Small intestine (tissue), 16 donors: ENCODE results near the gene GAB3. TPM values are rescaled to one million over a fixed set of nuclear protein-coding genes. Genes with fewer than 3 reads are reported as not detected.

ENCODE experiments used
- DNase-seq, 2 donors: peaks; one replicate each; pipeline versions ENCODE4 v3.0.0 to v3.0.0-alpha.2; 2013
- FAIRE-seq: peaks from 2 replicates; lab custom pipeline; 2012; peaks lifted over from hg19 to GRCh38; lab: Jason Lieb, UNC
- H3K27ac ChIP-seq, 3 donors: one replicate each; pipeline ENCODE4 v1.5.1; 2013; ENCODE audit warnings: low read length in 2 of 3, mild to moderate bottlenecking in 2 of 3, control low read depth in 1 of 3, inconsistent platforms in 1 of 3, low read depth in 1 of 3, moderate library complexity in 1 of 3
- H3K27me3 ChIP-seq, 3 donors: one replicate each; pipeline ENCODE4 v1.6.1; 2013; ENCODE audit warnings: low read length in 3 of 3, inconsistent platforms in 1 of 3; ENCODE audit not compliant: control insufficient read depth in 3 of 3, insufficient read depth in 3 of 3
- H3K36me3 ChIP-seq, 3 donors: one replicate each; pipeline ENCODE4 v1.6.1; 2013; ENCODE audit warnings: low read length in 3 of 3, inconsistent platforms in 1 of 3, low read depth in 1 of 3, mild to moderate bottlenecking in 1 of 3, moderate library complexity in 1 of 3; ENCODE audit not compliant: control insufficient read depth in 3 of 3, insufficient read depth in 2 of 3
- H3K4me1 ChIP-seq, 3 donors: one replicate each; pipeline ENCODE4 v1.6.1; 2013; ENCODE audit warnings: low read length in 2 of 3, inconsistent platforms in 1 of 3, low read depth in 1 of 3, mild to moderate bottlenecking in 1 of 3, moderate library complexity in 1 of 3; ENCODE audit not compliant: control insufficient read depth in 3 of 3, insufficient read depth in 2 of 3
- H3K4me3 ChIP-seq, 3 donors: one replicate each; pipeline ENCODE4 v1.5.1; 2013; ENCODE audit warnings: low read length in 3 of 3, control low read depth in 1 of 3, inconsistent platforms in 1 of 3, low read depth in 1 of 3, mild to moderate bottlenecking in 1 of 3, moderate library complexity in 1 of 3
- H3K9me3 ChIP-seq, 2 donors: one replicate each; pipeline ENCODE4 v1.6.1; 2013; ENCODE audit warnings: low read depth in 1 of 2, low read length in 1 of 2; ENCODE audit not compliant: control insufficient read depth in 2 of 2, insufficient read depth in 1 of 2
- WGBS, 3 donors: extraction: QIAGEN DNeasy Blood & Tissue Kit; methylation state at CpG; one replicate each; pipeline ENCODE4 v1.1.7; 2013; 5-methylcytosine and 5-hydroxymethylcytosine counted together
- long read RNA-seq, 10 donors: transcript quantifications; one replicate each; lab custom pipeline, GENCODE V29; 2026
- polyA plus RNA-seq, 4 donors: library from polyadenylated mRNA; stranded (reverse) in 3 of 4; unstranded in 1 of 4; fragments of 200-250 nt in 3 of 4; fragments of 120-200 nt in 1 of 4; gene quantifications; one replicate each; pipeline versions ENCODE4 v1.2.1 to v1.2.3, GENCODE V29; 2013
- donor health status: healthy with polysubstance abuse.
- donor health status: control.
- donor health status: control.
- donor health status: Bipolar disorder and iron deficiency.
- donor health status: healthy.

GAB3 gene
- 1 to 10 TPM; 1.1 to 2.1 (median 1.3) TPM for polyA plus RNA-seq
- long read RNA-seq, donor 1: 0 reads
- long read RNA-seq, donor 2: 0 reads
- long read RNA-seq, donor 3: 0 reads
- long read RNA-seq, donor 4: 0 reads
- long read RNA-seq, donor 5: 0 reads
- long read RNA-seq, donor 6: 0 reads
- long read RNA-seq, donor 7: 0 reads
- long read RNA-seq, donor 8: 0 reads
- long read RNA-seq, donor 9: 0 reads
- long read RNA-seq, donor 10, partial matches to known transcripts: 0 of 2 reads
- long read RNA-seq, donor 10, other reads (novel, unspliced or antisense): 0 of 2 reads

- FAIRE-seq: no peak
- DNase-seq: peak; percentile 25 to 43
- Histone ChIP-seq H3K4me1 (no peaks in the 10 kb centered on the region), H3K36me3 (no peaks in the 10 kb centered on the region), H3K27ac (peak within 1 kb of the TSS; percentile 38 to 89 (median 66)), H3K4me3 (peak within 1 kb of the TSS; percentile 28 to 62 (median 39)), H3K27me3 (peaks cover 0 to 35% (median 0%) of the 10 kb centered on the region in 3 donors), H3K9me3 (no peaks in the 10 kb centered on the region)
- 0 to 34% (median 20%) methylated on average over 12 to 98 of the region's 98 CpGs for WGBS, 3 donors
These were observed at the start of gene GAB3 for GRCh38 chrX:154750301-154751202. GAB3 (minus strand) TSS chrX:154751077; CDS start chrX:154751025, 52 bp downstream.

GRCh38 chrX:154799556-154800348 lies 48.9 kb upstream of the GAB3 start:
- DNase-seq (peak; percentile 71), FAIRE-seq (no peak)
- Histone ChIP-seq H3K4me3 (no peak overlapping the region), H3K9me3 (no peaks in the 10 kb centered on the region), H3K27ac (peak overlapping the region; percentile 47 to 90 (median 87)), H3K4me1 (peaks cover 0 to 34% (median 0%) of the 10 kb centered on the region in 3 donors), H3K36me3 (no peaks in the 10 kb centered on the region), H3K27me3 (no peaks in the 10 kb centered on the region)
- WGBS, 3 donors: 17 to 33% (median 20%) methylated on average over 9 of the region's 9 CpGs

- FAIRE-seq: no peak
- 62 to 73% (median 68%) methylated on average over 6 of the region's 6 CpGs for WGBS, 3 donors
These were observed 46.1 kb upstream of the GAB3 start for GRCh38 chrX:154797006-154797405.

GRCh38 chrX:154795016-154795415 lies 44.1 kb upstream of the GAB3 start:
- Histone ChIP-seq H3K27me3 (no peaks in the 10 kb centered on the region), H3K36me3 (peaks cover 0 to 2% (median 0%) of the 10 kb centered on the region in 3 donors), H3K9me3 (no peaks in the 10 kb centered on the region), H3K27ac (peak overlapping the region in 1 of 3 donors; percentile 25), H3K4me1 (peaks cover 0 to 11% (median 0%) of the 10 kb centered on the region in 3 donors), H3K4me3 (no peak overlapping the region)
- WGBS, 3 donors: 75 to 93% (median 89%) methylated on average over 2 of the region's 2 CpGs
- DNase-seq: no peak
- FAIRE-seq: no peak

More at GRCh38 chrX:154797006-154797405, 46.1 kb upstream of the GAB3 start:
- Histone ChIP-seq H3K36me3 (no peaks in the 10 kb centered on the region), H3K27ac (no peak overlapping the region), H3K4me3 (no peak overlapping the region), H3K27me3 (no peaks in the 10 kb centered on the region), H3K4me1 (peaks cover 0 to 26% (median 0%) of the 10 kb centered on the region in 3 donors), H3K9me3 (no peaks in the 10 kb centered on the region)
- DNase-seq: no peak

GRCh38 chrX:154793084-154793795 lies 42.4 kb upstream of the GAB3 start:
- FAIRE-seq: no peak

GRCh38 chrX:154791939-154792338 lies 41.1 kb upstream of the GAB3 start:
- 67 to 83% (median 71%) methylated on average over 8 of the region's 8 CpGs for WGBS, 3 donors
- no peak overlapping the region for H3K27ac ChIP-seq
- DNase-seq: peak in 1 of 2 donors; percentile 15
- no peaks in the 10 kb centered on the region for H3K4me1 ChIP-seq
- no peaks in the 10 kb centered on the region for H3K27me3 ChIP-seq
- H3K9me3 ChIP-seq: no peaks in the 10 kb centered on the region
- no peak overlapping the region for H3K4me3 ChIP-seq
- FAIRE-seq: no peak
- H3K36me3 ChIP-seq: peaks cover 0 to 3% (median 2%) of the 10 kb centered on the region in 3 donors

More at GRCh38 chrX:154793084-154793795, 42.4 kb upstream of the GAB3 start:
- no peak overlapping the region for H3K4me3 ChIP-seq
- H3K36me3 ChIP-seq: peaks cover 0 to 3% (median 2%) of the 10 kb centered on the region in 3 donors
- H3K27ac ChIP-seq: no peak overlapping the region
- 73 to 77% (median 73%) methylated on average over 7 of the region's 7 CpGs for WGBS, 3 donors
- no peaks in the 10 kb centered on the region for H3K9me3 ChIP-seq
- H3K27me3 ChIP-seq: no peaks in the 10 kb centered on the region
- no peaks in the 10 kb centered on the region for H3K4me1 ChIP-seq
- no peak for DNase-seq

- WGBS, 3 donors: 52 to 72% (median 67%) methylated on average over 4 of the region's 4 CpGs
- no peaks in the 10 kb centered on the region for H3K4me1 ChIP-seq
- H3K27me3 ChIP-seq: no peaks in the 10 kb centered on the region
- FAIRE-seq (no peak), DNase-seq (peak in 1 of 2 donors; percentile 18)
- no peaks in the 10 kb centered on the region for H3K9me3 ChIP-seq
- H3K4me3 ChIP-seq: no peak overlapping the region
- H3K27ac ChIP-seq: no peak overlapping the region
- H3K36me3 ChIP-seq: peaks cover 0 to 3% (median 2%) of the 10 kb centered on the region in 3 donors
These were observed 40.6 kb upstream of the GAB3 start for GRCh38 chrX:154791467-154791866.
